Islet of Langerhans (tissue), 1 donor: ENCODE results near the gene CHURC1.

Experiments
- FAIRE-seq: peaks from one replicate; lab custom pipeline; 2011; peaks lifted over from hg19 to GRCh38; lab: Jason Lieb, UNC

The CHURC1 gene

DNA sequence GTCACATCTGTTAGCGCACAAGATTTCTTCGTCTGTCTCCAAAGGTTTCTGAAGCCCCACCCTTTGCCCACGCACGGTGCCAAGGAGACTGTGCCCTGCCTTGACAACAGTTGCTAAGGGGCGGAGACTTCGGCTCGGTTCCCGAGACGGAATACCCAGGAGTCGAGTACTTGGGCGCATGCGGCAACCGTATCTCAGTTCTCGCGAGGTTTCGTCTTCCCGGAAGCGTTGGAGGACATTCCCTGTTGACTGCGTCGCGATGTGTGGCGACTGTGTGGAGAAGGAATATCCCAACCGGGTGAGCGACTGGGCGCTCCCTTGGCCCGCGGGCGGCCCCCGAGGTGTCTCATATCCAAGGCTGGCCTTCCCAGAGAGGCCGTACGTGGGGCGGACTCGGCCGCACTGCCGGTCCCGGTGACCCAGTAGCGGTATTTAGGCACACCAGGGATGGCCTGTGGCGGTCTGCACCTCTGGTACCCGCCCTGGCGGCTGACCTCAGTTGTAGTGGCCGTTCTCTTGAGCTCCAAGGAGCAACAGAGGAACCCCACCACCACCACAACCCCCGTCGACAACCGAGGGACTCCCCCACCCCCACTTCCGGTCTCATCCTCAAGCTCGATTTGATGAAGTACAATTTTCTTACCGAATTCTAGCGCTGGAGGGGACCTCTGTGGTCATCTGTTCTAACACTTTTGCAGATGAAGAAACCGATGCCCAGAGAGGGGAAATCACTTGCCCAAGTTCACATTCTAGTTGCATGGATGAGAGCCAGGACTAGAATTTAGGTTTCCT lies at the start of gene CHURC1:
Gene CHURC1, plus strand, starts transcription at position 219 of the 792 bp plus-strand sequence. Its CDS starts 41 bp downstream, at position 260.
- FAIRE-seq = peak; percentile 96

- FAIRE-seq = no peak
Observed at GRCh38 chr14:64865109-64865508, 49.1 kb upstream of the CHURC1 start.

DNA sequence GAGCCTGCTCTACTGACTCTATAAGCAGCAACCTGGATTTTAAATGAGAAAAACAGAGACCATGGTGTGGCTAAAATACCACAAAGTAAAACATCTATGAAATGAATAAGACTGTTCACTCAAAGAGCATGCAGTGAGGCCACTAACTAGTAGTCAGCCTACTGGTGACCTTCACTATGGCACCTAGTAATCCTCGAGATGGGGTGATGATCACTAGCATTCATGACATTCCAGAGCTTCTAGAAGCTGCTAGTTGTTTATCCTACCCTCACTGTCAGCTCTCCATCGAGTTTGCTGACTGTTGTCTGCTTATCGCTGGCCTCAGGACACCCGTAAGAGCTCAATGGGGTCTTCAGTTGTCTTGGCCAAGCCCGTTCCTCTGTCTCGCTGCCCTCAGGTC lies 48.3 kb upstream of the CHURC1 start:
- no peak for FAIRE-seq

- FAIRE-seq = no peak
Observed at GRCh38 chr14:64867182-64867581, 47.1 kb upstream of the CHURC1 start.

- FAIRE-seq = no peak
Observed at GRCh38 chr14:64868379-64868778, 45.9 kb upstream of the CHURC1 start.

GRCh38 chr14:64868841-64869240 lies 45.4 kb upstream of the CHURC1 start:
- FAIRE-seq = no peak

DNA sequence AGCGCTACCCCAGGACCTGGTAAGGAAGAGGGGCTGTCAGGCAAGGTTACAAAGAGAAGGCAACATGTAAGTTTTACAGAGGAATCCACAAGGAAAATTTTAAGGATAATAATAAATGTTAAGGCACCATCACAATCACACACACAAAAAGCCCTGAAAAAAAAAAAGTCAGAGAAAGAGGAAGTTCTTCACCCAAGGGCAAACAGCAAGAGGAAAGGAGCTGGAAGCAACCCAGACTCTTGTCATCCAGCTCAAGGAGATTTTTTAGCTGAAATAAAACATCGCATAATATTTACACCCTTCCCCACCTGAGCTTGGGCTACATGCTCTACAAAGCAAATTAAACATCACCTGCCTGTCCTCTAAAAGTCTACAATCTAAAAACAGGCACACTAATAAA lies 44.1 kb upstream of the CHURC1 start:
- no peak for FAIRE-seq

DNA sequence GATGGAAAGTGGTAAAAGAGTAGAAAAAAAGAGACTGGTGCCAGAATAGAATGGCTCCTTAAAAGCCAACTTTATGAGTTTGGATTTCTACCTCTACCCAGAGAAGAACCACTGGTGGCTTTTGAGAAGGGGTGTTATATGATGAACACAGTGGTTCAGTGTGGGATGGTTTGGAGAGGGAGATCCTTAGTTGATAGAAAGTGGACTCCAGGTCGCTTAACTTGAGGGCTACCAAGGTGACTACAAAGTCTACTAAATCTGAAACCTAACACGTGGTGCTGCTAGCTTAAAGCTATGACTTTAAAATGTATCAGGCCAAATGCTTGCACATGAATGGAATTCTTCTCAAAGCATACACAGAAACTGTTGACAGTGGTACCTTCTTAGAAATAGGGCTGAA lies 42.9 kb upstream of the CHURC1 start:
- FAIRE-seq = no peak

DNA sequence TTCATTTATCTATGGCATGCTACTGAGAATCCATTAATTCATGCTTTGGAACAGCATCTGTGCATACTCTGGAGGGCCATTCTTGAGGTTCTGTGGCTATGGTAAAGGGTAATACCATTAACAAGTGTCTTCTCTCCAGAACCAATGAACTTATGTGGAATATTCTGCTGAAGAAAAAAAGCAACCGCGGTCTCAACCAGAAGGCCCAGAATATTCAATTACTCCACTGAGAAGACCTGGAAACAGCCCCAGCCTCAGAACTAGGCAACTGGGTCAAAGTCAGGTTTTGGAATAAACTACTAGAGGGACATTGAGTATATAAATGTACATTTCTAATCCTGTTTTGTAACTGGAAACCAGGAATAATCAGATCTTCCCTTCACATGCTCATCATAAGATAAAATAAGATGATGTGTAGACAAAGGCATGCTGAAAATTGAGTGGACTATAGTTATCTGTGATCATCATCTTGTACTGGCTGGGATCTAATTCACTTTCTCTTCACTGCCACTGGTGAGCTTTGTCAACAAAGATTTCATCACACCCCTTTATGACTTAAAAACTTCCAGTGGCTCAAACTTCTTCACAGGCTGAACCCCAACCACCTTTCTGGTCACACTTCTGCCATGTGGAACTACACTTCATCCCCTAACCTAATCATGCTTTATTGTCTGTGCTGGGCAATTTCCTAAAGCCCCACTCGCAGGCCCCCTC lies 40.6 kb upstream of the CHURC1 start:
- no peak for FAIRE-seq

GRCh38 chr14:64875350-64875749 lies 38.9 kb upstream of the CHURC1 start:
- FAIRE-seq = no peak

GRCh38 chr14:64877846-64878245 lies 36.4 kb upstream of the CHURC1 start:
- no peak for FAIRE-seq

GRCh38 chr14:64878837-64879634 lies 35.2 kb upstream of the CHURC1 start:
- no peak for FAIRE-seq

- no peak for FAIRE-seq
Observed at GRCh38 chr14:64879635-64880220, 34.5 kb upstream of the CHURC1 start, which contains the start of gene SPTB. SPTB (minus strand) TSS chr14:64879907; CDS start chr14:64823094, 56,813 bp downstream.

- FAIRE-seq = no peak
Observed at GRCh38 chr14:64880221-64881121, 33.8 kb upstream of the CHURC1 start.

DNA sequence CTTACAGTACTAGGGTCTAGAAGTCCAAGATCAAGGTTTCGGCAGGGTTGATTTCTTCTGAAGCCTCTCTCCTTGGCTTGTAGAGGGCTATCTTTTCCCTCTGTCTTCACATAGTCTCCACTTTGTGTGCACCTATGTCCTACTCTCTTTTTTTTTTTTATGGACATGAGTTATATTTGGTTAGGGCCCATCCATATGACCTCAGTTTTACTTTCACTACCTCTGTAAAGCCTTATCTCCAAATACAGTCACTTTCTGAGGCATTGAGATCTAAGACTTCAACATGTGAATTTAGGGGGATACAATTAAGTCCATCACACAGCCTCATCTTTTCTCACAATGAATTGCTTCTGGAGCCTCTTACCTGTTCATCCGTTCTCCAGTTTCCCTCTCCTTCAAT lies 28.7 kb upstream of the CHURC1 start:
- FAIRE-seq = no peak

GRCh38 chr14:64889352-64889751 lies 24.9 kb upstream of the CHURC1 start:
- no peak for FAIRE-seq

DNA sequence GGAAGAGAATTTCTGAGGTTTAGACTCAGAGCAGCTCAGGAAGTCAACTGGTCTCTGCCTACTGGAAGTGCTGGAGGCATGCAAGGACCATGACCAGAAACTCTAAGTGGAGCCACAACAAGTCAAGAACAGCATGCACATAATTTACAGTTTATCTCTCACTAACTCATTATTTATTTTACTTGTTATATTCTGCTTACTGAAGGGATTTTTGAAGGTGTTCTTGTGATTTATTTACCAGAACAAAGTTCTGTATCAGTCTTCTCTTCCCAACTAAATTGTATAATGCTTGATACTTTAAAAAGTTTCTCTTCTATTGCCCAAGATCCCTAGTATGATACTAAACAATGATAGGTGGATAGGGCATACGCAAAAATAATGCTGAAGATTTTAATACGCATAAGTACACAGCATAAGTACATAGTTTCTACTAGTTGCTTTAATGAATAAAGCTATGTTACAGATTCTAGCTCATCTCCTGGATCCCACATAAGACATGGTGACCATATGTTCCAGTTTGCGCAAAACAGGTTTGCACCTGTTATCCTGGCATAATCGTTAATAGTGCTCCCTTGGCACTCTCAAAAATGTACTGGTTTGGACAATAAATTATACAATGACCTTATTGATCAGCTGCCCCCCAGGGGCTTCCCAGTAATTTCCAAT lies 22.9 kb upstream of the CHURC1 start:
- no peak for FAIRE-seq

DNA sequence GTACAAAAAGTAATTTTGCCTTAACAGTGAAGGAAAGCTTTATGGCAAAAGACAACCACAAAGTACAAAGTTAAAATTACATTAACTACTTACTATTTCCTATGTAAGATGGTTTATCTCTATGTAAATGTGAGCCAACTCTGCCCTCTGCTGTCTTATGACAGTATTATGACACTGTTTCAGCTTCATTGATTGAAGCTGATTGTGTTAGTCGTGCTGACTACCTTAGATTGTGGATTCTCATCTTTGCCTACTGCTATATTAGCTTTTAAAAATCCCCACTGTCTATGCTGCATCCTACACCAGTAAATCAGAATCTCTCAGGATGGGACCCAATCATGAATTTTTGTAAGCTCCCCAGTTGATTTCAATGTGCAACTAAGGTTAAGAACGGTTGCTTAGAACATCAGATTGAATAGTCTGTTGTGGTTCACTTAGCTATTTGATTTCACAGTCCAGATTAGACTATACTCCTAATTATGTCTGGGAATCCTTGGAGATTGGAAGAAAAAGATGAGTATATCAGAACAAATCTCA lies 22.3 kb upstream of the CHURC1 start:
- peak; percentile 98 for FAIRE-seq

DNA sequence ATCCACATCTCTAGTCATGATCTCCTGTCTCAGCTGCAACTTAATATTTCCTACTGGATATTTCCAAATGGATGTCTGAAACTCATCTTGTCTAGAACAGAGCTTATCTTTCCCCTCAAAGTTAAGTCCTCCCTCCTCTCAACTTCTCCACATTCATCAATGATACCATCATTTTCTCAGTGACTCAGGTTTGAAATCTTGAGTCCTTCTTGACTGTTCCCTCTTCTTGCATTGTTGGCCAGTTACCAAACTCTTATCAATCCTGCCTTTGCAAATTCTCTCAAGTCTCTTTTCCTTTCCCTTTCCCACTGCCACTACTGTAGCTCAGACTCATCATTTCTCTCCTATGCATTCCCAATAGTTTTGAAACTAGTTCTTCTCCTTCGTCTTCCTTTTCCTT lies 14.3 kb upstream of the CHURC1 start:
- FAIRE-seq = no peak

GRCh38 chr14:64906022-64906421 lies 8.2 kb upstream of the CHURC1 start:
- no peak for FAIRE-seq
